HCT116 (cell line): ENCODE results near the gene ARHGEF35. TPM values are rescaled to one million over a fixed set of nuclear protein-coding genes. Genes with fewer than 3 reads are reported as not detected.

Experiments
- ATAC-seq: fragments of 200-7000 bp; cut with Tn5 transposase; 2 replicates; pipeline ENCODE4 v1.9.1; 2020; ENCODE audit warnings: mild to moderate bottlenecking, moderate library complexity
- BruUV-seq: library from RNA; stranded (reverse); fragments of 400-500 nt; replicated peaks from 2 replicates; lab custom pipeline; 2021; lab: Mats Ljungman, UMichigan
- CTCF ChIA-PET: fragments of 300-600 bp; sonication (Branson Sonifier 250); formaldehyde crosslinking; loops from one replicate; lab custom pipeline; 2021; ENCODE audit warnings: antibody characterized with exemption; lab: Charles Lee
- POLR2A ChIA-PET: fragments of 300-600, 350-600 bp; sonication (Branson Sonifier 250); formaldehyde crosslinking; loops from one replicate; lab custom pipeline; 2021; ENCODE audit warnings: antibody characterized with exemption; lab: Charles Lee
- RAD21 ChIA-PET, 2 experiments: fragments of 300-600 bp; sonication (Branson Sonifier 250); formaldehyde crosslinking; loops; one replicate each; lab custom pipeline; 2023; ENCODE audit warnings: low total read pairs in 2 of 2; ENCODE audit not compliant: uncharacterized antibody in 2 of 2, unreplicated experiment in 2 of 2, low non-redundant PET in 1 of 2; lab: Charles Lee
- DNase-seq: peaks from one replicate; pipeline ENCODE4 v3.0.0-alpha.2; 2010; ENCODE audit warnings: low read depth, low spot score
- H2AFZ ChIP-seq: fragments of 200-600 bp; shearing (Covaris generic), sonication (generic); 2 replicates; pipeline ENCODE4 v1.6.1; 2017; ENCODE audit warnings: low read depth, mixed run types, mixed read lengths, antibody characterized with exemption, low read length; ENCODE audit not compliant: poor library complexity, severe bottlenecking
- H3K27ac ChIP-seq: 2 replicates; pipeline ENCODE4 v1.5.1; 2012; ENCODE audit warnings: low read depth, low read length
- H3K27me3 ChIP-seq: fragments of 200-600 bp; sonication (generic); 2 replicates; pipeline ENCODE4 v1.6.1; 2016; ENCODE audit warnings: mixed run types, low read length, mixed read lengths; ENCODE audit not compliant: insufficient read depth
- H3K36me3 ChIP-seq, 2 experiments: fragments of 200-500 bp in 1 of 2; fragments of 200-600 bp in 1 of 2; sonication (Bioruptor generic) in 1 of 2; sonication (generic) in 1 of 2; 2 replicates each; pipeline versions ENCODE4 v1.5.1 to v1.6.1; 2014 to 2016; ENCODE audit warnings: low read length in 2 of 2, inconsistent platforms in 1 of 2, mixed read lengths in 1 of 2, mixed run types in 1 of 2; ENCODE audit not compliant: insufficient read depth in 2 of 2, control insufficient read depth in 1 of 2
- H3K4me1 ChIP-seq, 2 experiments: fragments of 200-600 bp in 1 of 2; sonication (generic) in 1 of 2; 2 replicates each; pipeline versions ENCODE4 v1.5.1 to v1.6.1; 2012 to 2017; ENCODE audit warnings: low read length in 2 of 2, inconsistent platforms in 1 of 2, mild to moderate bottlenecking in 1 of 2, mixed read lengths in 1 of 2, mixed run types in 1 of 2, moderate library complexity in 1 of 2; ENCODE audit not compliant: insufficient read depth in 2 of 2, control insufficient read depth in 1 of 2
- H3K4me2 ChIP-seq: fragments of 200-600 bp; sonication (generic); 2 replicates; pipeline ENCODE4 v1.6.1; 2017; ENCODE audit warnings: mixed run types, low read length, mixed read lengths
- H3K4me3 ChIP-seq, 2 experiments: fragments of 200-600 bp in 1 of 2; sonication (generic) in 1 of 2; replicated peaks in 1 of 2; 2 replicates each; pipeline ENCODE4 v1.5.1; 2011 to 2016; ENCODE audit warnings: low read length in 2 of 2, control low read depth in 1 of 2, low read depth in 1 of 2, mild to moderate bottlenecking in 1 of 2, mixed read lengths in 1 of 2, mixed run types in 1 of 2
- H3K79me2 ChIP-seq: fragments of 200-600 bp; sonication (generic); 2 replicates; pipeline ENCODE4 v1.6.1; 2017; ENCODE audit warnings: mild to moderate bottlenecking, mixed run types, low read length, moderate library complexity, mixed read lengths; ENCODE audit not compliant: insufficient read depth
- H3K9ac ChIP-seq: fragments of 200-600 bp; sonication (generic); 2 replicates; pipeline ENCODE4 v1.6.1; 2016; ENCODE audit warnings: low read length, mixed read lengths
- H3K9me2 ChIP-seq: fragments of 200-600 bp; sonication (generic), shearing (Covaris generic); 2 replicates; pipeline ENCODE4 v1.6.1; 2017; ENCODE audit warnings: mixed run types, mild to moderate bottlenecking, moderate library complexity; ENCODE audit not compliant: insufficient read depth
- H3K9me3 ChIP-seq, 2 experiments: fragments of 200-500 bp in 1 of 2; fragments of 200-600 bp in 1 of 2; sonication (Bioruptor generic) in 1 of 2; sonication (generic) in 1 of 2; 2 replicates each; pipeline ENCODE4 v1.6.1; 2014 to 2017; ENCODE audit warnings: low read length in 2 of 2, mixed read lengths in 2 of 2, inconsistent platforms in 1 of 2, low read depth in 1 of 2, mild to moderate bottlenecking in 1 of 2, mixed run types in 1 of 2, moderate library complexity in 1 of 2; ENCODE audit not compliant: control insufficient read depth in 1 of 2, insufficient read depth in 1 of 2
- H4K20me1 ChIP-seq: fragments of 200-600 bp; sonication (generic), shearing (Covaris generic); 2 replicates; pipeline ENCODE4 v1.6.1; 2017; ENCODE audit warnings: mixed run types, mild to moderate bottlenecking, moderate library complexity; ENCODE audit not compliant: insufficient read depth
- CBX3 ChIP-seq: IDR thresholded peaks from 2 replicates; pipeline ENCODE4 v1.6.1; 2012; ENCODE audit warnings: low read depth
- CEBPB ChIP-seq: IDR thresholded peaks from 2 replicates; pipeline ENCODE4 v1.6.1; 2012; ENCODE audit warnings: low read depth
- EZH2 ChIP-seq: fragments of 200-600 bp; sonication (generic); IDR thresholded peaks from 2 replicates; pipeline ENCODE4 v1.6.1; 2017; ENCODE audit warnings: antibody characterized with exemption, mixed run types
- EZH2phosphoT487 ChIP-seq: fragments of 200-600 bp; IDR thresholded peaks from 2 replicates; pipeline ENCODE4 v1.6.1; 2018; ENCODE audit warnings: antibody characterized with exemption, borderline replicate concordance
- FOSL1 ChIP-seq: IDR thresholded peaks from 2 replicates; pipeline ENCODE4 v1.6.1; 2012; ENCODE audit warnings: low read depth
- JUND ChIP-seq: IDR thresholded peaks from 2 replicates; pipeline ENCODE4 v1.6.1; 2012
- SIN3A ChIP-seq: IDR thresholded peaks from 2 replicates; pipeline ENCODE4 v1.6.1; 2012; ENCODE audit warnings: low read depth
- TCF7L2 ChIP-seq: IDR thresholded peaks from 2 replicates; pipeline ENCODE4 v1.7.0; 2011; ENCODE audit warnings: borderline replicate concordance, inconsistent platforms; ENCODE audit not compliant: insufficient read depth, insufficient read length; ENCODE audit errors: extremely low read depth
- intact Hi-C: fragments of 100-400 bp; cut with micrococcal nuclease; formaldehyde crosslinking; loops from 2 replicates; pipeline ENCODE4 v1.10.0; 2022
- total RNA-seq: library from RNA; stranded (reverse); gene quantifications from one replicate; pipeline ENCODE4 v1.2.1, GENCODE V29; 2021; ENCODE audit not compliant: unreplicated experiment
- TF ChIP-seq, protein P1 (sequence below): IDR thresholded peaks from 2 replicates; pipeline ENCODE4 v1.6.1; 2012
- TF ChIP-seq, protein P2 (sequence below), 3 experiments: fragments of 200-600 bp in 1 of 3; sonication (generic) in 1 of 3; IDR thresholded peaks in 2 of 3; conservative IDR thresholded peaks in 1 of 3; 2 replicates each; pipeline ENCODE4 v1.5.1; 2012 to 2017; ENCODE audit warnings: low read depth in 2 of 3, low read length in 2 of 3, antibody characterized with exemption in 1 of 3, borderline replicate concordance in 1 of 3, control low read depth in 1 of 3, mild to moderate bottlenecking in 1 of 3, mixed read lengths in 1 of 3, mixed run types in 1 of 3, moderate library complexity in 1 of 3; ENCODE audit not compliant: insufficient read depth in 1 of 3

Gene ARHGEF35
- total RNA-seq, 1 experiment from 2014 or later = 17.4 TPM

DNA sequence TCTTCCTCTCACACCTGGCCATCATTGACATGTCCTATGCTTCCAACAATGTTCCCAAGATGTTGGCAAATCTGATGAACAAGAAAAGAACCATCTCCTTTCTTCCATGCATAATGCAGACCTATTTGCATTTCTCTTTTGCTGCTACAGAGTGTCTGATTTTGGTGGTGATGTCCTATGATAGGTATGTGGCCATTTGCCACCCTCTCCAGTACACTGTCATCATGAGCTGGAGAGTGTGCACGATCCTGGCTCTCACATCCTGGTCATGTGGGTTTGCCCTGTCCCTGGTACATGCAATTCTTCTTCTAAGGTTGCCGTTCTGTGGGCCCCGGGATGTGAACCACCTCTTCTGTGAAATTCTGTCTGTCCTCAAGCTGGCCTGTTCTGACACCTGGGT, 53.4 kb downstream of the ARHGEF35 start:
- H3K27me3 ChIP-seq = no peaks in the 10 kb centered on the region
- H3K36me3 ChIP-seq = no peaks in the 10 kb centered on the region
- no peaks in the 10 kb centered on the region for H3K79me2 ChIP-seq
- no peaks in the 10 kb centered on the region for H3K9me2 ChIP-seq
- intact Hi-C loops = no loop called here
- ChIA-PET CTCF (no interaction called here), RAD21 (no interaction called here), POLR2A (no interaction called here)
- H3K4me3 ChIP-seq = no peak overlapping the region
- no peak overlapping the region for H3K27ac ChIP-seq
- H4K20me1 ChIP-seq = no peaks in the 10 kb centered on the region
- H2AFZ ChIP-seq = no peak overlapping the region
- DNase-seq (no peak), ATAC-seq (no peak)
- H3K4me1 ChIP-seq = no peaks in the 10 kb centered on the region
- no peak for TF ChIP-seq FOSL1
- no peak for TF ChIP-seq EZH2phosphoT487
- TF ChIP-seq, protein P1, sequence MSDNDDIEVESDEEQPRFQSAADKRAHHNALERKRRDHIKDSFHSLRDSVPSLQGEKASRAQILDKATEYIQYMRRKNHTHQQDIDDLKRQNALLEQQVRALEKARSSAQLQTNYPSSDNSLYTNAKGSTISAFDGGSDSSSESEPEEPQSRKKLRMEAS = no peak
- TF ChIP-seq SIN3A = no peak
- TF ChIP-seq TCF7L2 = no peak
- TF ChIP-seq, protein P2, sequence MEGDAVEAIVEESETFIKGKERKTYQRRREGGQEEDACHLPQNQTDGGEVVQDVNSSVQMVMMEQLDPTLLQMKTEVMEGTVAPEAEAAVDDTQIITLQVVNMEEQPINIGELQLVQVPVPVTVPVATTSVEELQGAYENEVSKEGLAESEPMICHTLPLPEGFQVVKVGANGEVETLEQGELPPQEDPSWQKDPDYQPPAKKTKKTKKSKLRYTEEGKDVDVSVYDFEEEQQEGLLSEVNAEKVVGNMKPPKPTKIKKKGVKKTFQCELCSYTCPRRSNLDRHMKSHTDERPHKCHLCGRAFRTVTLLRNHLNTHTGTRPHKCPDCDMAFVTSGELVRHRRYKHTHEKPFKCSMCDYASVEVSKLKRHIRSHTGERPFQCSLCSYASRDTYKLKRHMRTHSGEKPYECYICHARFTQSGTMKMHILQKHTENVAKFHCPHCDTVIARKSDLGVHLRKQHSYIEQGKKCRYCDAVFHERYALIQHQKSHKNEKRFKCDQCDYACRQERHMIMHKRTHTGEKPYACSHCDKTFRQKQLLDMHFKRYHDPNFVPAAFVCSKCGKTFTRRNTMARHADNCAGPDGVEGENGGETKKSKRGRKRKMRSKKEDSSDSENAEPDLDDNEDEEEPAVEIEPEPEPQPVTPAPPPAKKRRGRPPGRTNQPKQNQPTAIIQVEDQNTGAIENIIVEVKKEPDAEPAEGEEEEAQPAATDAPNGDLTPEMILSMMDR (IDR thresholded peaks at IDR 0.05 in 2 of 3, conservative IDR thresholded peaks at IDR 0.05 in 1 of 3; ENCODE audit: borderline replicate concordance in 1 of 3, insufficient read depth in 1 of 3, low read depth in 2 of 3, low read length in 2 of 3) = no peak
- no peak for TF ChIP-seq JUND
- no peak for TF ChIP-seq CEBPB
- TF ChIP-seq EZH2 = no peak
- TF ChIP-seq CBX3 = no peak
- H3K9me3 ChIP-seq = no peaks in the 10 kb centered on the region; a peak in 1 of 4 replicates
- H3K4me2 ChIP-seq = no peak overlapping the region
- no peak overlapping the region for H3K9ac ChIP-seq
- BruUV-seq = no TSS peak
